Measurements from ENCODE around the gene TXK. TPM values are rescaled to one million over a fixed set of nuclear protein-coding genes. Genes with fewer than 3 reads are reported as not detected.

Gene TXK
- polyA plus RNA-seq, 2 donors = 0.61 to 2.3 TPM

DNA sequence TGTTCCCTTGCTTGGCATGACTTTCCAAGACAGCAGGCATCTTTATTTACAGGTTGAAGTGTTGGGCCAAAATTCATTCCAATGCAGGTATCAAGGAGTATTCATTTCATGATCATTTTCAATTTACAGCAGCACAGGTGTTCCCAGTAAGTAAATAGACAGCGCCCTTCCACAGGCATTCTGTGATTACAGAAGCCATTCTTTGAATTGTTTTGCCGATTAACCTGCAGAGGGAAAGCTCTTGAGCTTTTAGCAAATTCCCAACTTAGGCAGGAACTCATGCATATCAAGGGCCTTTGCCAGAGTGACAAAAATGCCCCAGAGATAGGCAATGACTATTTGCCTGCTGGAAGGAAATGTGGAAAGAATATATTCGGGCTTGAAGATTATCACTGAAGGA is 6.8 kb downstream of the TXK start:
- Histone ChIP-seq H3K9me3 (ENCODE audit: control insufficient read depth in 2 of 2, insufficient read depth in 1 of 2, low read depth in 1 of 2, low read length in 1 of 2) (no peaks in the 10 kb centered on the region), H3K36me3 (ENCODE audit: control insufficient read depth in 2 of 2, insufficient read depth in 2 of 2, low read length in 1 of 2) (no peaks in the 10 kb centered on the region), H3K4me3 (ENCODE audit: low read depth in 1 of 2, low read length in 2 of 2) (no peak overlapping the region), H3K4me1 (ENCODE audit: control insufficient read depth in 2 of 2, insufficient read depth in 2 of 2, low read length in 1 of 2) (peaks cover 0 to 4% of the 10 kb centered on the region in 2 donors), H3K27me3 (ENCODE audit: control insufficient read depth in 1 of 2, insufficient read depth in 2 of 2, low read length in 2 of 2) (no peaks in the 10 kb centered on the region), H3K27ac (ENCODE audit: low read depth in 2 of 2, low read length in 1 of 2) (no peak overlapping the region)
- WGBS, 2 donors = 31 to 36% methylated on average over 3 of the region's 3 CpGs

GRCh38 chr4:48126621-48127020 is 7.4 kb downstream of the TXK start:
- H3K27me3 ChIP-seq (ENCODE audit: control insufficient read depth in 1 of 2, insufficient read depth in 2 of 2, low read length in 2 of 2) = no peaks in the 10 kb centered on the region
- no peak overlapping the region for H3K4me3 ChIP-seq (ENCODE audit: low read depth in 1 of 2, low read length in 2 of 2)
- WGBS, 2 donors = 89 to 95% methylated on average over 1 of the region's 1 CpG
- peaks cover 0 to 4% of the 10 kb centered on the region in 2 donors for H3K4me1 ChIP-seq (ENCODE audit: control insufficient read depth in 2 of 2, insufficient read depth in 2 of 2, low read length in 1 of 2)
- H3K27ac ChIP-seq (ENCODE audit: low read depth in 2 of 2, low read length in 1 of 2) = no peak overlapping the region
- no peaks in the 10 kb centered on the region for H3K36me3 ChIP-seq (ENCODE audit: control insufficient read depth in 2 of 2, insufficient read depth in 2 of 2, low read length in 1 of 2)
- no peaks in the 10 kb centered on the region for H3K9me3 ChIP-seq (ENCODE audit: control insufficient read depth in 2 of 2, insufficient read depth in 1 of 2, low read depth in 1 of 2, low read length in 1 of 2)

- H3K9me3 ChIP-seq (ENCODE audit: control insufficient read depth in 2 of 2, insufficient read depth in 1 of 2, low read depth in 1 of 2, low read length in 1 of 2) = no peaks in the 10 kb centered on the region
- peaks cover 0 to 4% of the 10 kb centered on the region in 2 donors for H3K4me1 ChIP-seq (ENCODE audit: control insufficient read depth in 2 of 2, insufficient read depth in 2 of 2, low read length in 1 of 2)
- H3K27me3 ChIP-seq (ENCODE audit: control insufficient read depth in 1 of 2, insufficient read depth in 2 of 2, low read length in 2 of 2) = no peaks in the 10 kb centered on the region
- no peak overlapping the region for H3K4me3 ChIP-seq (ENCODE audit: low read depth in 1 of 2, low read length in 2 of 2)
- whole genome bisulfite sequencing, 2 donors = 70 to 83% methylated on average over 2 of the region's 2 CpGs
- no peaks in the 10 kb centered on the region for H3K36me3 ChIP-seq (ENCODE audit: control insufficient read depth in 2 of 2, insufficient read depth in 2 of 2, low read length in 1 of 2)
- H3K27ac ChIP-seq (ENCODE audit: low read depth in 2 of 2, low read length in 1 of 2) = no peak overlapping the region
Measured at GRCh38 chr4:48124870-48125269, 9.2 kb downstream of the TXK start.

GRCh38 chr4:48122756-48123155 is 11.3 kb downstream of the TXK start:
- 67 to 88% methylated on average over 1 of the region's 1 CpG for WGBS, 2 donors
- H3K4me1 ChIP-seq (ENCODE audit: control insufficient read depth in 2 of 2, insufficient read depth in 2 of 2, low read length in 1 of 2) = peaks cover 0 to 3% of the 10 kb centered on the region in 2 donors
- no peaks in the 10 kb centered on the region for H3K9me3 ChIP-seq (ENCODE audit: control insufficient read depth in 2 of 2, insufficient read depth in 1 of 2, low read depth in 1 of 2, low read length in 1 of 2)
- H3K4me3 ChIP-seq (ENCODE audit: low read depth in 1 of 2, low read length in 2 of 2) = no peak overlapping the region
- H3K27me3 ChIP-seq (ENCODE audit: control insufficient read depth in 1 of 2, insufficient read depth in 2 of 2, low read length in 2 of 2) = no peaks in the 10 kb centered on the region
- H3K36me3 ChIP-seq (ENCODE audit: control insufficient read depth in 2 of 2, insufficient read depth in 2 of 2, low read length in 1 of 2) = no peaks in the 10 kb centered on the region
- H3K27ac ChIP-seq (ENCODE audit: low read depth in 2 of 2, low read length in 1 of 2) = no peak overlapping the region

GRCh38 chr4:48121180-48121579 is 12.9 kb downstream of the TXK start:
- no peaks in the 10 kb centered on the region for H3K36me3 ChIP-seq (ENCODE audit: control insufficient read depth in 2 of 2, insufficient read depth in 2 of 2, low read length in 1 of 2)

DNA sequence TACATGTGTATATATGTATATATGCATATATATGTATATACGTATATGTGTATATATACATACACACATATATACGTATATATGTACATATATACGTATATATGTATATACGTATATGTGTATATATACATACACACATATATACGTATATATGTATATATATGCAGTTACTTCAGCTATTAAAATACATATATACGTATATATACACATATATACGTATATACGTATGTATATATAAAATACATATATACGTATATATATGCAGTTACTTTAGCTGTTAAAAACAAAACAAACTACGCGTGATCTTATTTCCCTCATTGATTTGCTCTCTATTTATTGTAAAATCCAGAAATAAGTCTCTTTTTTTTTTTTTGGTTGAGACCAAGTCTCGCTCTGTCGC is 13.9 kb downstream of the TXK start:
- Histone ChIP-seq H3K9me3 (ENCODE audit: control insufficient read depth in 2 of 2, insufficient read depth in 1 of 2, low read depth in 1 of 2, low read length in 1 of 2) (no peaks in the 10 kb centered on the region), H3K4me3 (ENCODE audit: low read depth in 1 of 2, low read length in 2 of 2) (no peak overlapping the region), H3K27me3 (ENCODE audit: control insufficient read depth in 1 of 2, insufficient read depth in 2 of 2, low read length in 2 of 2) (no peaks in the 10 kb centered on the region), H3K4me1 (ENCODE audit: control insufficient read depth in 2 of 2, insufficient read depth in 2 of 2, low read length in 1 of 2) (no peaks in the 10 kb centered on the region), H3K36me3 (ENCODE audit: control insufficient read depth in 2 of 2, insufficient read depth in 2 of 2, low read length in 1 of 2) (no peaks in the 10 kb centered on the region), H3K27ac (ENCODE audit: low read depth in 2 of 2, low read length in 1 of 2) (no peak overlapping the region)
- WGBS, 2 donors = 89 to 92% methylated on average over 13 of the region's 13 CpGs

More at GRCh38 chr4:48121180-48121579, 12.9 kb downstream of the TXK start:
- no peaks in the 10 kb centered on the region for H3K9me3 ChIP-seq (ENCODE audit: control insufficient read depth in 2 of 2, insufficient read depth in 1 of 2, low read depth in 1 of 2, low read length in 1 of 2)
- H3K4me1 ChIP-seq (ENCODE audit: control insufficient read depth in 2 of 2, insufficient read depth in 2 of 2, low read length in 1 of 2) = no peaks in the 10 kb centered on the region
- H3K27ac ChIP-seq (ENCODE audit: low read depth in 2 of 2, low read length in 1 of 2) = no peak overlapping the region
- no peak overlapping the region for H3K4me3 ChIP-seq (ENCODE audit: low read depth in 1 of 2, low read length in 2 of 2)
- no peaks in the 10 kb centered on the region for H3K27me3 ChIP-seq (ENCODE audit: control insufficient read depth in 1 of 2, insufficient read depth in 2 of 2, low read length in 2 of 2)
- 70 to 76% methylated on average over 2 of the region's 2 CpGs for WGBS, 2 donors

GRCh38 chr4:48119646-48120045 is 14.4 kb downstream of the TXK start:
- Histone ChIP-seq H3K27ac (ENCODE audit: low read depth in 2 of 2, low read length in 1 of 2) (no peak overlapping the region), H3K4me1 (ENCODE audit: control insufficient read depth in 2 of 2, insufficient read depth in 2 of 2, low read length in 1 of 2) (no peaks in the 10 kb centered on the region), H3K4me3 (ENCODE audit: low read depth in 1 of 2, low read length in 2 of 2) (no peak overlapping the region)

DNA sequence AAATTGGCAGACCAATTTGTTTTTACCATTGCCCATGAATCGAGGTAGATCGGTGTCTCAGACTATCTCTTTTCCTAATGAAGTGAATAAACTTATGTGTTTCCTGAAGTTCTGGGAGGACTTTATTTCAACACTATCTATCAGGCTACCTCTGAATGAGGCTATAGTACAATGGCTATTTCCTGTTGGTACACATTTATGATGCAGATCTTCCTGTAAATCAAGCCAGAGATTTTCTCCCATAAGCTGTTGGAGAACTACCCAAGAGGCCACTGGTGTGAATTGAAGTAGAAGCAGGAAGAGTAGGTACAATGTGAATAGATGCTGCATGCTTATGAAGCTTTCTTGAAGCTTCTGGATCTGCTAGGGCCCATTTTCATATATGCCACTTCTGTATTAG is 16.0 kb downstream of the TXK start:
- H3K4me3 ChIP-seq (ENCODE audit: low read depth in 1 of 2, low read length in 2 of 2) = no peak overlapping the region
- no peak overlapping the region for H3K27ac ChIP-seq (ENCODE audit: low read depth in 2 of 2, low read length in 1 of 2)
- H3K4me1 ChIP-seq (ENCODE audit: control insufficient read depth in 2 of 2, insufficient read depth in 2 of 2, low read length in 1 of 2) = no peaks in the 10 kb centered on the region
- H3K27me3 ChIP-seq (ENCODE audit: control insufficient read depth in 1 of 2, insufficient read depth in 2 of 2, low read length in 2 of 2) = no peaks in the 10 kb centered on the region
- no peaks in the 10 kb centered on the region for H3K9me3 ChIP-seq (ENCODE audit: control insufficient read depth in 2 of 2, insufficient read depth in 1 of 2, low read depth in 1 of 2, low read length in 1 of 2)
- no peaks in the 10 kb centered on the region for H3K36me3 ChIP-seq (ENCODE audit: control insufficient read depth in 2 of 2, insufficient read depth in 2 of 2, low read length in 1 of 2)
- 86 to 88% methylated on average over 2 of the region's 2 CpGs for WGBS, 2 donors

More at GRCh38 chr4:48119646-48120045, 14.4 kb downstream of the TXK start:
- Histone ChIP-seq H3K36me3 (ENCODE audit: control insufficient read depth in 2 of 2, insufficient read depth in 2 of 2, low read length in 1 of 2) (no peaks in the 10 kb centered on the region), H3K9me3 (ENCODE audit: control insufficient read depth in 2 of 2, insufficient read depth in 1 of 2, low read depth in 1 of 2, low read length in 1 of 2) (no peaks in the 10 kb centered on the region), H3K27me3 (ENCODE audit: control insufficient read depth in 1 of 2, insufficient read depth in 2 of 2, low read length in 2 of 2) (no peaks in the 10 kb centered on the region)

DNA sequence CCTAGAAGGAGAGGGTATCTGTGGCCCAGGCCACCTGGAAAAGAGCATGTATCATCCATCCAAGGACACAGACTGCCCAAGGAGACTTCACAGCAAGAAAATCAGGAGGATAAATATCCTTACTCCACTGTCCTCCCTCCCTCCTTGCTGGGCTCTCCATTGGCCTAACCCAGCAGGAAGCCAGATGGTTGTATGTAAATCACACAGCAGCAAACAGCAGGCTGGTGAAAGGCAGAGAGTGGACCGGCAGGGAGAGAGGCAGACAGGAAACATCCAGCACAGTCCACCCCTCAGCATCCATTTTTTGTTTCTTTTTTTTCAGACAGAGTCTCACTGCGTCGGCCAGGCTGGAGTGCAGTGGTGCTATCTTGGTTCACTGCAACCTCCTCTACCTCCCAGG is 17.5 kb downstream of the TXK start:
- H3K36me3 ChIP-seq (ENCODE audit: control insufficient read depth in 2 of 2, insufficient read depth in 2 of 2, low read length in 1 of 2) = no peaks in the 10 kb centered on the region
- WGBS, 2 donors = 73 to 75% methylated on average over 3 of the region's 3 CpGs
- H3K4me3 ChIP-seq (ENCODE audit: low read depth in 1 of 2, low read length in 2 of 2) = no peak overlapping the region
- H3K27me3 ChIP-seq (ENCODE audit: control insufficient read depth in 1 of 2, insufficient read depth in 2 of 2, low read length in 2 of 2) = no peaks in the 10 kb centered on the region
- no peak overlapping the region for H3K27ac ChIP-seq (ENCODE audit: low read depth in 2 of 2, low read length in 1 of 2)
- H3K4me1 ChIP-seq (ENCODE audit: control insufficient read depth in 2 of 2, insufficient read depth in 2 of 2, low read length in 1 of 2) = no peaks in the 10 kb centered on the region
- no peaks in the 10 kb centered on the region for H3K9me3 ChIP-seq (ENCODE audit: control insufficient read depth in 2 of 2, insufficient read depth in 1 of 2, low read depth in 1 of 2, low read length in 1 of 2)

DNA sequence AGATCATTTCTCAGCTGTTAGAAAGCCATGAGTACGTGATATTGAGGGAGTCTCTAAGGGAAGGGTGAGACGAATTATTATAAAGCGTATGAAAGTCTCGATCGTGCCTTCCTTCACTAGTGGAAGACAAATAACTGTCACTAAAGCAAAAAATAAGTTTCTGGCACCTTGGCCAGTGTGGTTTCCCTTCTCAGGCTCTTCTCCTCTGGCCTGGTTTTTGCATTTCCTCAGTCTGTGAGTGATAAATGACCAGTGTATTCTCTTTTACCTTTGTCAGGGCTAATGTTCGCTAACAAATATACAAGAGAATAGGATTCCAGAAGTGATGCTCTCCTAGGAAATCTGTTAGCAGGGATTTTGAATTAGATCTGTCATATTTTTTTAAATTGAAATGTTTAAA is 19.6 kb downstream of the TXK start:
- no peaks in the 10 kb centered on the region for H3K4me1 ChIP-seq (ENCODE audit: control insufficient read depth in 2 of 2, insufficient read depth in 2 of 2, low read length in 1 of 2)
- no peaks in the 10 kb centered on the region for H3K36me3 ChIP-seq (ENCODE audit: control insufficient read depth in 2 of 2, insufficient read depth in 2 of 2, low read length in 1 of 2)
- no peak overlapping the region for H3K27ac ChIP-seq (ENCODE audit: low read depth in 2 of 2, low read length in 1 of 2)
- H3K9me3 ChIP-seq (ENCODE audit: control insufficient read depth in 2 of 2, insufficient read depth in 1 of 2, low read depth in 1 of 2, low read length in 1 of 2) = no peaks in the 10 kb centered on the region
- no peaks in the 10 kb centered on the region for H3K27me3 ChIP-seq (ENCODE audit: control insufficient read depth in 1 of 2, insufficient read depth in 2 of 2, low read length in 2 of 2)
- H3K4me3 ChIP-seq (ENCODE audit: low read depth in 1 of 2, low read length in 2 of 2) = no peak overlapping the region
- 75 to 85% methylated on average over 6 of the region's 6 CpGs for whole genome bisulfite sequencing, 2 donors
